CD14-positive monocyte (primary cell): Measurements from ENCODE around the gene ZNF79. TPM values are rescaled to one million over a fixed set of nuclear protein-coding genes. Genes with fewer than 3 reads are reported as not detected.

Experiments
- DNase-seq, 3 donors: peaks; one replicate each; pipeline ENCODE4 v3.0.0-alpha.2; 2011 to 2022
- H2AFZ ChIP-seq: 2 replicates; pipeline ENCODE4 v1.6.0; 2012; ENCODE audit warnings: mild to moderate bottlenecking, low read depth, low read length, inconsistent platforms; ENCODE audit not compliant: insufficient read depth, poor library complexity, severe bottlenecking
- H3K27ac ChIP-seq, 2 donors: 1 replicate in 1 of 2; 2 replicates in 1 of 2; pipeline ENCODE4 v1.5.1; 2012 to 2013; ENCODE audit warnings: low read length in 2 of 2, control low read depth in 1 of 2, inconsistent platforms in 1 of 2, low read depth in 1 of 2, mild to moderate bottlenecking in 1 of 2
- H3K27me3 ChIP-seq, 2 donors: one replicate each; pipeline versions ENCODE4 v1.6.0 to v1.6.1; 2011 to 2013; ENCODE audit warnings: low read length in 2 of 2; ENCODE audit not compliant: control insufficient read depth in 2 of 2, insufficient read depth in 2 of 2
- H3K36me3 ChIP-seq, 2 donors: replicated peaks in 1 of 2; 1 replicate in 1 of 2; 2 replicates in 1 of 2; pipeline versions ENCODE4 v1.5.1 to v1.6.1; 2012 to 2013; ENCODE audit warnings: low read length in 2 of 2, control low read depth in 1 of 2, inconsistent platforms in 1 of 2, mild to moderate bottlenecking in 1 of 2; ENCODE audit not compliant: insufficient read depth in 2 of 2, control insufficient read depth in 1 of 2
- H3K4me1 ChIP-seq, 2 donors: 1 replicate in 1 of 2; 2 replicates in 1 of 2; pipeline versions ENCODE4 v1.5.1 to v1.6.1; 2012 to 2013; ENCODE audit warnings: low read length in 2 of 2, control low read depth in 1 of 2, inconsistent platforms in 1 of 2, mild to moderate bottlenecking in 1 of 2, moderate library complexity in 1 of 2; ENCODE audit not compliant: insufficient read depth in 2 of 2, control insufficient read depth in 1 of 2
- H3K4me2 ChIP-seq: replicated peaks from 2 replicates; pipeline ENCODE3; 2012; ENCODE audit warnings: low read length, moderate library complexity, mild to moderate bottlenecking; ENCODE audit not compliant: poor library complexity, severe bottlenecking; ENCODE audit errors: extremely low read depth
- H3K4me3 ChIP-seq, 3 experiments: fragments of 200-600 bp in 1 of 3; sonication (generic) in 1 of 3; replicated peaks in 1 of 3; 1 replicate in 2 of 3; 2 replicates in 1 of 3; pipeline ENCODE4 v1.5.1; 2011 to 2013; ENCODE audit warnings: low read length in 3 of 3, mild to moderate bottlenecking in 3 of 3, control low read depth in 2 of 3, low read depth in 2 of 3, inconsistent platforms in 1 of 3, moderate library complexity in 1 of 3
- H3K79me2 ChIP-seq: 2 replicates; pipeline ENCODE4 v1.6.0; 2012; ENCODE audit warnings: mild to moderate bottlenecking, control low read depth, inconsistent platforms, low read length, moderate library complexity; ENCODE audit not compliant: insufficient read depth
- H3K9ac ChIP-seq: 2 replicates; pipeline ENCODE4 v1.6.0; 2017; ENCODE audit warnings: low read length, mild to moderate bottlenecking; ENCODE audit not compliant: insufficient read depth, poor library complexity, severe bottlenecking
- H3K9me3 ChIP-seq, 2 donors: replicated peaks in 1 of 2; 1 replicate in 1 of 2; 2 replicates in 1 of 2; pipeline versions ENCODE4 v1.5.1 to v1.6.1; 2012 to 2013; ENCODE audit warnings: low read length in 2 of 2, control low read depth in 1 of 2; ENCODE audit not compliant: control insufficient read depth in 1 of 2, insufficient read depth in 1 of 2
- H4K20me1 ChIP-seq: 2 replicates; pipeline ENCODE4 v1.6.0; 2012; ENCODE audit warnings: mild to moderate bottlenecking, low read length, control low read depth, moderate library complexity; ENCODE audit not compliant: insufficient read depth
- H3K27ac Mint-ChIP-seq, 7 donors: one replicate each; pipeline ENCODE4 v1.8.0; 2020; ENCODE audit warnings: mild to moderate bottlenecking in 7 of 7, mixed read lengths in 7 of 7, moderate library complexity in 6 of 7, inconsistent platforms in 2 of 7
- H3K27me3 Mint-ChIP-seq, 3 donors: one replicate each; pipeline ENCODE4 v1.8.0; 2021 to 2022; ENCODE audit warnings: low read depth in 3 of 3, mild to moderate bottlenecking in 3 of 3, mixed read lengths in 3 of 3, moderate library complexity in 3 of 3, inconsistent platforms in 1 of 3
- H3K36me3 Mint-ChIP-seq, 2 donors: one replicate each; pipeline ENCODE4 v1.8.0; 2020; ENCODE audit warnings: mixed read lengths in 2 of 2, inconsistent platforms in 1 of 2, mild to moderate bottlenecking in 1 of 2
- H3K4me1 Mint-ChIP-seq: one replicate; pipeline ENCODE4 v1.8.0; 2020; ENCODE audit warnings: mild to moderate bottlenecking, mixed read lengths
- H3K4me3 Mint-ChIP-seq, 2 donors: one replicate each; pipeline ENCODE4 v1.8.0; 2020; ENCODE audit warnings: mild to moderate bottlenecking in 2 of 2, mixed read lengths in 2 of 2, moderate library complexity in 1 of 2
- H3K9me3 Mint-ChIP-seq, 7 donors: one replicate each; pipeline ENCODE4 v1.8.0; 2020 to 2022; ENCODE audit warnings: mixed read lengths in 7 of 7, mild to moderate bottlenecking in 6 of 7, moderate library complexity in 6 of 7, inconsistent platforms in 2 of 7
- WGBS: methylation state at CpG from one replicate; pipeline ENCODE4 v1.1.5; 2013; ENCODE audit warnings: missing lambda C conversion rate; ENCODE audit not compliant: insufficient coverage; 5-methylcytosine and 5-hydroxymethylcytosine counted together
- intact Hi-C, 2 donors: fragments of 100-400 bp; cut with micrococcal nuclease; formaldehyde crosslinking; loops; one replicate each; pipeline versions ENCODE4 v1.15.0 to v1.15.1; 2023
- polyA plus RNA-seq, 3 donors: library from polyadenylated mRNA; depleted of rRNA in 1 of 3; unstranded in 2 of 3; stranded (reverse) in 1 of 3; fragments of 300-500 nt in 2 of 3; fragments of >200 nt in 1 of 3; fragmentation: Illumina TruSeq in 2 of 3; gene quantifications; 1 replicate in 2 of 3; 2 replicates in 1 of 3; pipeline ENCODE4 v1.2.3, GENCODE V29; 2012 to 2021
- TF ChIP-seq, protein P1 (sequence below): fragments of 200-600 bp; IDR thresholded peaks from one replicate; pipeline ENCODE4 v1.8.0; 2022; ENCODE audit warnings: antibody characterized with exemption, mild to moderate bottlenecking

ZNF79 gene
- polyA plus RNA-seq, 3 donors, result 1.4 to 3.3 (median 2.0) TPM

DNA sequence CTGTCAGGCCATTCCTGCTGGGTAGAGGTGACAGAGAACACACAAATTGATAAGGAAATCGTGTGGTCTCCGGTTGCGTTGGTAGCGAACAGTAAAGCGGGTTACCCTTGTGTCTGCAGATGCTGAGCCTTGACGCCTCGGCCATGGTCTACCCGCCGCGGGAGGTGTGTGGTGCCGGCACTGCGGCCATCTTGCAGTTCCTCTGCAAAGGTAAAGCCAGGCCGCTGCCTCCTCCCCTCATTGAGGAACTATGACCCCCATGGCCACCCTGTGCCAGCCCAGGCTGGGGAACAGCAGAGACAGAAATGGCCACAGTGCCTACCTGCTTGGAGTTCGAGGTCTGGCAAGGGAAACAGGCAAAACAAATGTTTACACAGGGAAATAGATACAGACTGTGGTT, 43.4 kb downstream of the ZNF79 start:
- DNase-seq, result no peak
- no peaks in the 10 kb centered on the region for H3K4me1 Mint-ChIP-seq
- TF ChIP-seq, protein P1, sequence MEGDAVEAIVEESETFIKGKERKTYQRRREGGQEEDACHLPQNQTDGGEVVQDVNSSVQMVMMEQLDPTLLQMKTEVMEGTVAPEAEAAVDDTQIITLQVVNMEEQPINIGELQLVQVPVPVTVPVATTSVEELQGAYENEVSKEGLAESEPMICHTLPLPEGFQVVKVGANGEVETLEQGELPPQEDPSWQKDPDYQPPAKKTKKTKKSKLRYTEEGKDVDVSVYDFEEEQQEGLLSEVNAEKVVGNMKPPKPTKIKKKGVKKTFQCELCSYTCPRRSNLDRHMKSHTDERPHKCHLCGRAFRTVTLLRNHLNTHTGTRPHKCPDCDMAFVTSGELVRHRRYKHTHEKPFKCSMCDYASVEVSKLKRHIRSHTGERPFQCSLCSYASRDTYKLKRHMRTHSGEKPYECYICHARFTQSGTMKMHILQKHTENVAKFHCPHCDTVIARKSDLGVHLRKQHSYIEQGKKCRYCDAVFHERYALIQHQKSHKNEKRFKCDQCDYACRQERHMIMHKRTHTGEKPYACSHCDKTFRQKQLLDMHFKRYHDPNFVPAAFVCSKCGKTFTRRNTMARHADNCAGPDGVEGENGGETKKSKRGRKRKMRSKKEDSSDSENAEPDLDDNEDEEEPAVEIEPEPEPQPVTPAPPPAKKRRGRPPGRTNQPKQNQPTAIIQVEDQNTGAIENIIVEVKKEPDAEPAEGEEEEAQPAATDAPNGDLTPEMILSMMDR, result no peak
- Histone ChIP-seq H3K4me2 (no peak overlapping the region), H3K9ac (no peak overlapping the region), H3K4me3 (no peak overlapping the region), H3K79me2 (no peaks in the 10 kb centered on the region), H2AFZ (no peak overlapping the region), H3K4me1 (no peaks in the 10 kb centered on the region), H3K27me3 (no peaks in the 10 kb centered on the region), H3K27ac (no peak overlapping the region), H3K9me3 (no peaks in the 10 kb centered on the region), H3K36me3 (peaks cover 41 to 68% of the 10 kb centered on the region in 2 donors), H4K20me1 (no peaks in the 10 kb centered on the region)
- H3K9me3 Mint-ChIP-seq, result peaks cover 0 to 1% (median 0%) of the 10 kb centered on the region in 7 donors
- H3K27me3 Mint-ChIP-seq, result no peaks in the 10 kb centered on the region
- intact Hi-C loops, result no loop called here
- 98% methylated on average over 13 of the region's 14 CpGs for WGBS
- H3K36me3 Mint-ChIP-seq, result peaks cover 56 to 67% of the 10 kb centered on the region in 2 donors
- H3K27ac Mint-ChIP-seq, result no peak overlapping the region
- H3K4me3 Mint-ChIP-seq, result no peak overlapping the region

DNA sequence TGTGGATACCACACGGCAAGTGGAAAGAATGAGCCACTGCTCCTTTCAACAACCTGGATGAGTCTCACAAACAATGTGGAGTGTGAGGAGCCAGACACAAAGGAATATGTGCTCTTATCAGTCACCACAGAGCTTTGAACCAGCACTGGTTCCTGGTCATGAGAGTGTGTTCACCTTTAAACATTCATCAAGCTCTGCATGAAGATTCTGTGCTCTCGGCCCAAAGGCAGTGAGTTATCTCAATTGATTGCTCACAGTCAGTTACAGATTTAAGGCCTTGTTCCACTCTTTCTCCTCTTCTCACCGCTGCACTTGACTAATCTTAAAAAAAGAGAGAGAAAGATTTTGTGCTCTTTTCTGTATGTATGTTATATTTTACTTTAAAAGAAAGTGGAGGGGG, 46.5 kb downstream of the ZNF79 start:
- intact Hi-C loops, result no loop called here
- no peaks in the 10 kb centered on the region for H3K79me2 ChIP-seq
- no peak for DNase-seq
- H4K20me1 ChIP-seq, result no peaks in the 10 kb centered on the region
- no peak overlapping the region for H3K9ac ChIP-seq
- no peak overlapping the region for H3K4me3 ChIP-seq
- no peaks in the 10 kb centered on the region for H3K9me3 ChIP-seq
- H3K27ac ChIP-seq, result no peak overlapping the region
- H3K36me3 ChIP-seq, result peaks cover 33 to 60% of the 10 kb centered on the region in 2 donors
- Mint-ChIP-seq H3K4me1 (no peaks in the 10 kb centered on the region), H3K27me3 (no peaks in the 10 kb centered on the region), H3K36me3 (peaks cover 55 to 66% of the 10 kb centered on the region in 2 donors), H3K9me3 (peaks cover 0 to 1% (median 0%) of the 10 kb centered on the region in 7 donors), H3K27ac (no peak overlapping the region), H3K4me3 (no peak overlapping the region)
- H2AFZ ChIP-seq, result no peak overlapping the region
- H3K4me2 ChIP-seq, result no peak overlapping the region
- H3K4me1 ChIP-seq, result no peaks in the 10 kb centered on the region
- TF ChIP-seq, protein P1, result no peak
- WGBS, result 100% methylated on average over 2 of the region's 3 CpGs
- no peaks in the 10 kb centered on the region for H3K27me3 ChIP-seq
